LNCaP clone FGC (cell line): ENCODE results near the gene SLC16A2.
"Not testable (repeated sequence)": the region's sequence is repeated elsewhere in the genome, so short reads cannot be mapped to it uniquely, and the experiment has no call there.

ENCODE experiments used
- DNase-seq: peaks from one replicate; pipeline ENCODE4 v3.0.0-alpha.2; 2011; ENCODE audit warnings: low read depth
- H3K4me3 ChIP-seq: 2 replicates; pipeline ENCODE4 v1.5.1; 2011; ENCODE audit warnings: mild to moderate bottlenecking, low read depth, low read length, control low read depth
- CTCF ChIP-seq: IDR thresholded peaks from 2 replicates; pipeline ENCODE4 v1.5.1; 2012; ENCODE audit warnings: mild to moderate bottlenecking; ENCODE audit not compliant: control insufficient read depth, insufficient read depth; ENCODE audit errors: extremely low read depth

The SLC16A2 gene

GRCh38 chrX:74514384-74514783, 93.1 kb downstream of the SLC16A2 start:
- DNase-seq = no peak
- TF ChIP-seq CTCF = no peak
- H3K4me3 ChIP-seq = no peak overlapping the region

GRCh38 chrX:74515356-74515755, 94.1 kb downstream of the SLC16A2 start:
- TF ChIP-seq CTCF = no peak
- DNase-seq = no peak
- no peak overlapping the region for H3K4me3 ChIP-seq

GRCh38 chrX:74516013-74516412, 94.7 kb downstream of the SLC16A2 start:
- not testable (repeated sequence) for DNase-seq, H3K4me3 ChIP-seq

- DNase-seq = no peak
- TF ChIP-seq CTCF = no peak
- H3K4me3 ChIP-seq = no peak overlapping the region
These were observed 98.6 kb downstream of the SLC16A2 start for GRCh38 chrX:74519870-74520269.

GRCh38 chrX:74520291-74520690, 99.0 kb downstream of the SLC16A2 start:
- DNase-seq = no peak
- H3K4me3 ChIP-seq = no peak overlapping the region
- no peak for TF ChIP-seq CTCF

- no peak for DNase-seq
- H3K4me3 ChIP-seq = no peak overlapping the region
- TF ChIP-seq CTCF = no peak
These were observed 99.6 kb downstream of the SLC16A2 start for GRCh38 chrX:74520896-74521295.

GRCh38 chrX:74521961-74522751, 100.9 kb downstream of the SLC16A2 start:
- TF ChIP-seq CTCF = no peak
- H3K4me3 ChIP-seq = no peak overlapping the region
- DNase-seq = no peak

GRCh38 chrX:74523224-74523623, 101.9 kb downstream of the SLC16A2 start:
- no peak for TF ChIP-seq CTCF
- no peak overlapping the region for H3K4me3 ChIP-seq
- no peak for DNase-seq
